Gastroesophageal sphincter (tissue), 3 donors: ENCODE measurements around the gene USP6NL.

Experiments used
- EP300 ChIP-seq: sonication (generic); formaldehyde crosslinking; IDR thresholded peaks from one replicate; pipeline ENCODE4 v1.6.1; 2017; ENCODE audit warnings: antibody characterized with exemption, mild to moderate bottlenecking
- TF ChIP-seq, protein P1 (sequence below), 4 experiments: fragments of 200-600 bp in 2 of 4; fragments of 450-650 bp in 2 of 4; sonication (generic) in 1 of 4; IDR thresholded peaks; one replicate each; pipeline ENCODE4 v1.5.1; 2017 to 2019; ENCODE audit warnings: antibody characterized with exemption in 4 of 4, mild to moderate bottlenecking in 2 of 4, moderate library complexity in 2 of 4

- TF ChIP-seq, protein P1, sequence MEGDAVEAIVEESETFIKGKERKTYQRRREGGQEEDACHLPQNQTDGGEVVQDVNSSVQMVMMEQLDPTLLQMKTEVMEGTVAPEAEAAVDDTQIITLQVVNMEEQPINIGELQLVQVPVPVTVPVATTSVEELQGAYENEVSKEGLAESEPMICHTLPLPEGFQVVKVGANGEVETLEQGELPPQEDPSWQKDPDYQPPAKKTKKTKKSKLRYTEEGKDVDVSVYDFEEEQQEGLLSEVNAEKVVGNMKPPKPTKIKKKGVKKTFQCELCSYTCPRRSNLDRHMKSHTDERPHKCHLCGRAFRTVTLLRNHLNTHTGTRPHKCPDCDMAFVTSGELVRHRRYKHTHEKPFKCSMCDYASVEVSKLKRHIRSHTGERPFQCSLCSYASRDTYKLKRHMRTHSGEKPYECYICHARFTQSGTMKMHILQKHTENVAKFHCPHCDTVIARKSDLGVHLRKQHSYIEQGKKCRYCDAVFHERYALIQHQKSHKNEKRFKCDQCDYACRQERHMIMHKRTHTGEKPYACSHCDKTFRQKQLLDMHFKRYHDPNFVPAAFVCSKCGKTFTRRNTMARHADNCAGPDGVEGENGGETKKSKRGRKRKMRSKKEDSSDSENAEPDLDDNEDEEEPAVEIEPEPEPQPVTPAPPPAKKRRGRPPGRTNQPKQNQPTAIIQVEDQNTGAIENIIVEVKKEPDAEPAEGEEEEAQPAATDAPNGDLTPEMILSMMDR (IDR thresholded peaks at IDR 0.05) = no peak
- no peak for TF ChIP-seq EP300
These were observed 30.2 kb downstream of the USP6NL start for GRCh38 chr10:11581213-11581612.
